CD8-positive, alpha-beta memory T cell (primary cell): ENCODE measurements around the gene NPTXR. TPM values are rescaled to one million over a fixed set of nuclear protein-coding genes. Genes with fewer than 3 reads are reported as not detected.
A peak's percentile ranks its signal among the peaks of the same experiment; 100 is the strongest.

Experiments used
- CTCF ChIA-PET: fragments of 350-600 bp; sonication (Branson Sonifier 250); formaldehyde crosslinking; loops from one replicate; lab custom pipeline; 2021; ENCODE audit warnings: antibody characterized with exemption; lab: Charles Lee
- POLR2A ChIA-PET: fragments of 350-600 bp; sonication (Branson Sonifier 250); formaldehyde crosslinking; loops from one replicate; lab custom pipeline; 2021; ENCODE audit warnings: antibody characterized with exemption; lab: Charles Lee
- DNase-seq, 5 donors: peaks; one replicate each; pipeline versions ENCODE4 v3.0.0 to v3.0.0-alpha.2; 2020 to 2022; ENCODE audit warnings: mixed read lengths in 1 of 5
- H3K27ac ChIP-seq: one replicate; pipeline ENCODE4 v1.7.0; 2013; ENCODE audit warnings: low read depth, mild to moderate bottlenecking, low read length, moderate library complexity
- H3K27me3 ChIP-seq: 2 replicates; pipeline ENCODE4 v1.7.0; 2013; ENCODE audit warnings: low read length, mild to moderate bottlenecking; ENCODE audit not compliant: insufficient read depth, poor library complexity, severe bottlenecking
- H3K36me3 ChIP-seq: 2 replicates; pipeline ENCODE4 v1.7.0; 2013; ENCODE audit warnings: mild to moderate bottlenecking, low read length, moderate library complexity; ENCODE audit not compliant: insufficient read depth
- H3K4me1 ChIP-seq: 2 replicates; pipeline ENCODE4 v1.7.0; 2013; ENCODE audit warnings: mild to moderate bottlenecking, low read length, moderate library complexity; ENCODE audit not compliant: insufficient read depth
- H3K4me3 ChIP-seq: 2 replicates; pipeline ENCODE4 v1.7.0; 2013; ENCODE audit warnings: mild to moderate bottlenecking, low read length
- H3K9me3 ChIP-seq: 2 replicates; pipeline ENCODE4 v1.7.0; 2013; ENCODE audit warnings: mild to moderate bottlenecking, low read length
- H3K27ac Mint-ChIP-seq, 8 donors: one replicate each; pipeline ENCODE4 v1.8.0; 2020 to 2021; ENCODE audit warnings: mixed read lengths in 8 of 8, mild to moderate bottlenecking in 6 of 8, inconsistent platforms in 3 of 8, moderate library complexity in 3 of 8
- H3K27me3 Mint-ChIP-seq, 2 donors: one replicate each; pipeline ENCODE4 v1.8.0; 2020 to 2021; ENCODE audit warnings: mixed read lengths in 2 of 2, mild to moderate bottlenecking in 1 of 2, moderate library complexity in 1 of 2
- H3K36me3 Mint-ChIP-seq, 3 donors: one replicate each; pipeline ENCODE4 v1.8.0; 2020 to 2021; ENCODE audit warnings: mixed read lengths in 3 of 3, inconsistent platforms in 1 of 3, mild to moderate bottlenecking in 1 of 3
- H3K4me1 Mint-ChIP-seq, 3 donors: one replicate each; pipeline ENCODE4 v1.8.0; 2020 to 2021; ENCODE audit warnings: mixed read lengths in 3 of 3, inconsistent platforms in 1 of 3, mild to moderate bottlenecking in 1 of 3
- H3K4me3 Mint-ChIP-seq, 7 donors: one replicate each; pipeline ENCODE4 v1.8.0; 2020 to 2021; ENCODE audit warnings: mixed read lengths in 7 of 7, mild to moderate bottlenecking in 6 of 7, moderate library complexity in 4 of 7, inconsistent platforms in 2 of 7
- H3K9me3 Mint-ChIP-seq, 5 donors: one replicate each; pipeline ENCODE4 v1.8.0; 2020 to 2022; ENCODE audit warnings: mixed read lengths in 5 of 5, mild to moderate bottlenecking in 3 of 5, moderate library complexity in 2 of 5, inconsistent platforms in 1 of 5
- polyA plus RNA-seq: library from polyadenylated mRNA; unstranded; fragments of 300-500 nt; fragmentation: Illumina TruSeq; gene quantifications from one replicate; pipeline ENCODE4 v1.2.3, GENCODE V29; 2021
- total RNA-seq, 2 experiments: library from RNA; stranded (reverse); gene quantifications; one replicate each; pipeline ENCODE4 v1.2.3, GENCODE V29; 2021

Gene NPTXR
- total and polyA plus RNA-seq, 3 experiments from 2014 or later: 1.0 to 6.3 (median 5.9) TPM

- no peak overlapping the region for H3K27ac ChIP-seq
- no peak overlapping the region for H3K4me3 ChIP-seq
- peaks cover 0 to 29% (median 0%) of the 10 kb centered on the region in 3 donors for H3K36me3 Mint-ChIP-seq
- no peaks in the 10 kb centered on the region for H3K36me3 ChIP-seq
- H3K4me1 Mint-ChIP-seq: peaks cover 11 to 37% (median 11%) of the 10 kb centered on the region in 3 donors
- H3K27me3 ChIP-seq: no peaks in the 10 kb centered on the region
- ChIA-PET POLR2A (no interaction called here), CTCF (no interaction called here)
- peaks cover 3% of the 10 kb centered on the region for H3K4me1 ChIP-seq
- H3K9me3 Mint-ChIP-seq: no peaks in the 10 kb centered on the region
- H3K27me3 Mint-ChIP-seq: no peaks in the 10 kb centered on the region
- H3K4me3 Mint-ChIP-seq: no peak overlapping the region
- DNase-seq: no peak
- H3K27ac Mint-ChIP-seq: no peak overlapping the region
- no peaks in the 10 kb centered on the region for H3K9me3 ChIP-seq
Measured at GRCh38 chr22:38863531-38864131, 19.8 kb upstream of the NPTXR start.

- no peak overlapping the region for H3K4me3 ChIP-seq
Measured at GRCh38 chr22:38862375-38863329, 18.8 kb upstream of the NPTXR start.

GRCh38 chr22:38861927-38862326, 18.1 kb upstream of the NPTXR start:
- ChIA-PET CTCF (no interaction called here), POLR2A (interaction anchor here (0.7 kb wide), 1 partner anchor 10 kb away, joined by 3 read pairs; the partner anchor contains the start of gene CBX6)
- no peak overlapping the region for H3K27ac ChIP-seq
- H3K4me3 Mint-ChIP-seq: no peak overlapping the region
- H3K4me3 ChIP-seq: no peak overlapping the region
- H3K9me3 ChIP-seq: no peaks in the 10 kb centered on the region
- H3K9me3 Mint-ChIP-seq: no peaks in the 10 kb centered on the region
- H3K27me3 Mint-ChIP-seq: no peaks in the 10 kb centered on the region
- no peaks in the 10 kb centered on the region for H3K27me3 ChIP-seq
- H3K4me1 ChIP-seq: no peaks in the 10 kb centered on the region
- H3K36me3 ChIP-seq: no peaks in the 10 kb centered on the region
- peaks cover 0 to 14% (median 0%) of the 10 kb centered on the region in 3 donors for H3K36me3 Mint-ChIP-seq
- H3K27ac Mint-ChIP-seq: peak overlapping the region in 1 of 8 donors; percentile 36
- H3K4me1 Mint-ChIP-seq: peaks cover 4 to 25% (median 5%) of the 10 kb centered on the region in 3 donors
- no peak for DNase-seq

More at GRCh38 chr22:38862375-38863329, 18.8 kb upstream of the NPTXR start:
- H3K9me3 ChIP-seq: no peaks in the 10 kb centered on the region
- ChIA-PET CTCF (no interaction called here), POLR2A (interaction anchor here (0.6 kb wide), 1 partner anchor 131 kb away, joined by 4 read pairs; no protein-coding TSS in a partner anchor)
- no peaks in the 10 kb centered on the region for H3K9me3 Mint-ChIP-seq
- peaks cover 4 to 27% (median 5%) of the 10 kb centered on the region in 3 donors for H3K4me1 Mint-ChIP-seq
- DNase-seq: no peak
- no peaks in the 10 kb centered on the region for H3K4me1 ChIP-seq
- no peaks in the 10 kb centered on the region for H3K27me3 Mint-ChIP-seq
- H3K4me3 Mint-ChIP-seq: no peak overlapping the region
- H3K27me3 ChIP-seq: no peaks in the 10 kb centered on the region
- H3K27ac Mint-ChIP-seq: peak overlapping the region in 2 of 8 donors; percentile 26 to 84
- H3K27ac ChIP-seq: no peak overlapping the region
- peaks cover 0 to 20% (median 0%) of the 10 kb centered on the region in 3 donors for H3K36me3 Mint-ChIP-seq
- no peaks in the 10 kb centered on the region for H3K36me3 ChIP-seq

- H3K9me3 ChIP-seq: no peaks in the 10 kb centered on the region
- Mint-ChIP-seq H3K9me3 (no peaks in the 10 kb centered on the region), H3K27ac (peak overlapping the region in 1 of 8 donors; percentile 36), H3K27me3 (peaks cover 0 to 1% of the 10 kb centered on the region in 2 donors), H3K4me3 (no peak overlapping the region), H3K4me1 (peaks cover 4 to 25% (median 5%) of the 10 kb centered on the region in 3 donors), H3K36me3 (peaks cover 0 to 14% (median 0%) of the 10 kb centered on the region in 3 donors)
- no peak overlapping the region for H3K27ac ChIP-seq
- no peak for DNase-seq
- no peaks in the 10 kb centered on the region for H3K27me3 ChIP-seq
- ChIA-PET POLR2A (interaction anchor here (0.7 kb wide), 1 partner anchor 11 kb away, joined by 3 read pairs; the partner anchor contains the start of gene CBX6), CTCF (interaction anchor here (1.4 to 3.8 kb wide), 2 partner anchors 8 to 92 kb away, joined by 3 to 21 read pairs; no protein-coding TSS in a partner anchor)
- no peaks in the 10 kb centered on the region for H3K36me3 ChIP-seq
- H3K4me3 ChIP-seq: no peak overlapping the region
- no peaks in the 10 kb centered on the region for H3K4me1 ChIP-seq
Measured at GRCh38 chr22:38861170-38861876, 17.5 kb upstream of the NPTXR start.

- Histone ChIP-seq H3K27ac (no peak overlapping the region), H3K27me3 (no peaks in the 10 kb centered on the region), H3K4me3 (no peak overlapping the region), H3K9me3 (no peaks in the 10 kb centered on the region), H3K36me3 (no peaks in the 10 kb centered on the region), H3K4me1 (no peaks in the 10 kb centered on the region)
- Mint-ChIP-seq H3K27me3 (peaks cover 2 to 3% of the 10 kb centered on the region in 2 donors), H3K36me3 (peaks cover 0 to 10% (median 0%) of the 10 kb centered on the region in 3 donors), H3K4me3 (no peak overlapping the region), H3K4me1 (peaks cover 4 to 23% (median 5%) of the 10 kb centered on the region in 3 donors), H3K27ac (peak overlapping the region in 2 of 8 donors; percentile 46 to 48), H3K9me3 (no peaks in the 10 kb centered on the region)
- POLR2A ChIA-PET: no interaction called here
- DNase-seq: no peak
- CTCF ChIA-PET: interaction anchor here (1.4 to 3.8 kb wide), 2 partner anchors 9 to 92 kb away, joined by 3 to 21 read pairs; no protein-coding TSS in a partner anchor
Measured at GRCh38 chr22:38860283-38861169, 16.7 kb upstream of the NPTXR start.

GRCh38 chr22:38859581-38860282, 15.9 kb upstream of the NPTXR start:
- peaks cover 0 to 7% (median 0%) of the 10 kb centered on the region in 3 donors for H3K36me3 Mint-ChIP-seq
- H3K9me3 Mint-ChIP-seq: no peaks in the 10 kb centered on the region
- H3K27ac Mint-ChIP-seq: no peak overlapping the region
- Histone ChIP-seq H3K27me3 (no peaks in the 10 kb centered on the region), H3K36me3 (no peaks in the 10 kb centered on the region), H3K9me3 (no peaks in the 10 kb centered on the region), H3K4me1 (no peaks in the 10 kb centered on the region), H3K4me3 (no peak overlapping the region), H3K27ac (no peak overlapping the region)
- POLR2A ChIA-PET: no interaction called here
- peaks cover 4 to 21% (median 5%) of the 10 kb centered on the region in 3 donors for H3K4me1 Mint-ChIP-seq
- H3K27me3 Mint-ChIP-seq: peaks cover 2 to 3% of the 10 kb centered on the region in 2 donors
- CTCF ChIA-PET: interaction anchor here (3.8 kb wide), 1 partner anchor 10 kb away, joined by 21 read pairs; no protein-coding TSS in a partner anchor
- DNase-seq: no peak
- H3K4me3 Mint-ChIP-seq: no peak overlapping the region
